ENCODE data around the gene FBXL7. TPM values are rescaled to one million over a fixed set of nuclear protein-coding genes. Genes with fewer than 3 reads are reported as not detected.

Gene FBXL7
- total RNA-seq, 1 donor from 2014 or later, result 12.3 TPM

DNA sequence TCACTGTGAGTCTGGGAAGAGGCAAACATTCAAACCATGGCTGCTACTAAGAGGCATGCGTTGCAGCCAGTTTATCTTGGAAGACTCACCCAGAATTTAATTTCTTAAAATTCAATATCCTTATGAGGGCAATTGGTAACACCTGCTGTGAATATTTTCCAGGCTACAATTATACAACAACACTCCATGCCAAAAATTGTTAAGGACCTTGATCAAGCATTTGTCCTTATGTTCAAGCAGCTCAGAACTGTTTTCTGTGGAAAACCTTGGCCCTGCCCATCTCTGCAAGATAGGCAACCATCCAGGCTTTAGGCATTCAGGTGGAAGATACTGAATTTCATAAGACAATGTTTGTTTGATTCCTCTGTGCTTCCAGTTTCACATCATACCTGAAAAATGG lies 327.8 kb downstream of the FBXL7 start:
- H3K27ac Mint-ChIP-seq, result no peak overlapping the region

DNA sequence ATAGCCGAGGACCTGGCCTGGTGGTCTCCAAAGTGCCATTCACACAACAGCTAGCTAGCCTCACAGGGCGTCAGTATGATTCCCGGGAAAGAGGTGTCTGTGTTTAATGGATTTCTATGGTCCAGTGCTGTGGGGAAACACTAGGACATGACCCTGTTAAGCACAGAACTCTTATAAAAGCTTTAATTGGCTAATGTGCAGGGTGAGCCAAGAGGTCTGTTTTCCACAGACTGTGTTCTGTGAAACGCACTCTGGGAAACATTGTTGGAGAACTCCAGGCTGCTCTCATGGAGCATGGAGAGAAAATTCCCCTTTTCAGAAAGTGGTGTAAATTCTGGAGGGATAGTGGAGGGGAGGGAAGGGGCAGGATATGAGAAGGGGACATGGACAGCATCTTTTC lies 331.4 kb downstream of the FBXL7 start:
- Histone ChIP-seq H4K20me1 (ENCODE audit: low read depth) (no peaks in the 10 kb centered on the region), H3K4me2 (no peak overlapping the region), H3K9me3 (ENCODE audit: low read depth) (no peaks in the 10 kb centered on the region), H2AFZ (replicated peaks) (no peak overlapping the region), H3K36me3 (no peaks in the 10 kb centered on the region), H3K79me2 (ENCODE audit: low read depth) (peaks cover 6% of the 10 kb centered on the region), H3F3A (ENCODE audit: low read depth) (no peaks in the 10 kb centered on the region), H3K4me3 (no peak overlapping the region), H3K27ac (no peak overlapping the region), H3K9ac (no peak overlapping the region), H3K27me3 (no peaks in the 10 kb centered on the region), H3K4me1 (no peaks in the 10 kb centered on the region)
- H3K4me3 Mint-ChIP-seq, result no peak overlapping the region
- TF ChIP-seq EZH2 (IDR thresholded peaks at IDR 0.05) (no peak), EZH2phosphoT487 (IDR thresholded peaks at IDR 0.05) (no peak)
- TF ChIP-seq, protein P1, sequence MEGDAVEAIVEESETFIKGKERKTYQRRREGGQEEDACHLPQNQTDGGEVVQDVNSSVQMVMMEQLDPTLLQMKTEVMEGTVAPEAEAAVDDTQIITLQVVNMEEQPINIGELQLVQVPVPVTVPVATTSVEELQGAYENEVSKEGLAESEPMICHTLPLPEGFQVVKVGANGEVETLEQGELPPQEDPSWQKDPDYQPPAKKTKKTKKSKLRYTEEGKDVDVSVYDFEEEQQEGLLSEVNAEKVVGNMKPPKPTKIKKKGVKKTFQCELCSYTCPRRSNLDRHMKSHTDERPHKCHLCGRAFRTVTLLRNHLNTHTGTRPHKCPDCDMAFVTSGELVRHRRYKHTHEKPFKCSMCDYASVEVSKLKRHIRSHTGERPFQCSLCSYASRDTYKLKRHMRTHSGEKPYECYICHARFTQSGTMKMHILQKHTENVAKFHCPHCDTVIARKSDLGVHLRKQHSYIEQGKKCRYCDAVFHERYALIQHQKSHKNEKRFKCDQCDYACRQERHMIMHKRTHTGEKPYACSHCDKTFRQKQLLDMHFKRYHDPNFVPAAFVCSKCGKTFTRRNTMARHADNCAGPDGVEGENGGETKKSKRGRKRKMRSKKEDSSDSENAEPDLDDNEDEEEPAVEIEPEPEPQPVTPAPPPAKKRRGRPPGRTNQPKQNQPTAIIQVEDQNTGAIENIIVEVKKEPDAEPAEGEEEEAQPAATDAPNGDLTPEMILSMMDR (IDR thresholded peaks at IDR 0.05), result no peak
- DNase-seq (ENCODE audit: low spot score), result no peak
- no peaks in the 10 kb centered on the region for H3K9me3 Mint-ChIP-seq
- H3K27ac Mint-ChIP-seq, result no peak overlapping the region
- H3K36me3 Mint-ChIP-seq, result no peaks in the 10 kb centered on the region
- no peaks in the 10 kb centered on the region for H3K4me1 Mint-ChIP-seq
- peaks cover 3% of the 10 kb centered on the region for H3K27me3 Mint-ChIP-seq (ENCODE audit: insufficient read depth, low read depth)

More for the DNA sequence above, 327.8 kb downstream of the FBXL7 start:
- Mint-ChIP-seq H3K4me1 (no peaks in the 10 kb centered on the region), H3K9me3 (no peaks in the 10 kb centered on the region), H3K36me3 (no peaks in the 10 kb centered on the region), H3K4me3 (no peak overlapping the region), H3K27me3 (ENCODE audit: insufficient read depth, low read depth) (peaks cover 3% of the 10 kb centered on the region)
- Histone ChIP-seq H3K9ac (no peak overlapping the region), H3K27me3 (no peaks in the 10 kb centered on the region), H3K9me3 (ENCODE audit: low read depth) (no peaks in the 10 kb centered on the region), H2AFZ (replicated peaks) (no peak overlapping the region), H3K36me3 (no peaks in the 10 kb centered on the region), H3K4me1 (no peaks in the 10 kb centered on the region), H3K4me2 (no peak overlapping the region), H3K79me2 (ENCODE audit: low read depth) (peaks cover 9% of the 10 kb centered on the region), H3K27ac (no peak overlapping the region), H3K4me3 (no peak overlapping the region), H4K20me1 (ENCODE audit: low read depth) (no peaks in the 10 kb centered on the region), H3F3A (ENCODE audit: low read depth) (no peaks in the 10 kb centered on the region)
- TF ChIP-seq EZH2phosphoT487 (IDR thresholded peaks at IDR 0.05) (no peak), EZH2 (IDR thresholded peaks at IDR 0.05) (no peak)
- TF ChIP-seq, protein P1 (IDR thresholded peaks at IDR 0.05), result no peak
- DNase-seq (ENCODE audit: low spot score), result no peak

DNA sequence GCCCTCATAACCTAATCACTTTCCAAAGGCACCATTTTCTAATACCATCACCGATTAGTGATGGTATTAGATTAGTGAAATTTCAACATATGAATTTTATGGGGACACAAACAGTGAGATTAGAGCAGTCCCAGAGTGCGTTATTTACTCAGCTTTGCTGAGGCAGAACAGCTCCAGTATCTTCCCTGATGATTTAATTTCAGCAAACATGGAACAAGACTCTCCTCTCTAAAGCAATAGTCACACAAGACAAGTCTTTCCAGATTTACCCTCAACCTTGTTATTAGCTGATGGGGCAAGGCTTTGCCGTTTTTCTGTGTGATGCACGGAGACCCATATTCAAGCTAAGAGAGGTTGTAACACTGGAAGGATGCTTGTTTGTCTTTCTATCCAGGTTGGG lies 333.4 kb downstream of the FBXL7 start:
- TF ChIP-seq EZH2phosphoT487 (IDR thresholded peaks at IDR 0.05), result no peak
- no peak for TF ChIP-seq EZH2 (IDR thresholded peaks at IDR 0.05)
- TF ChIP-seq, protein P1 (IDR thresholded peaks at IDR 0.05), result no peak
- H3K27me3 Mint-ChIP-seq (ENCODE audit: insufficient read depth, low read depth), result no peaks in the 10 kb centered on the region
- no peak overlapping the region for H3K9ac ChIP-seq
- no peak overlapping the region for H3K4me2 ChIP-seq
- DNase-seq (ENCODE audit: low spot score), result no peak
- no peak overlapping the region for H3K4me3 Mint-ChIP-seq
- H2AFZ ChIP-seq (replicated peaks), result no peak overlapping the region
- no peaks in the 10 kb centered on the region for H3K4me1 Mint-ChIP-seq
- no peak overlapping the region for H3K27ac Mint-ChIP-seq
- no peaks in the 10 kb centered on the region for H3K9me3 ChIP-seq (ENCODE audit: low read depth)
- H3K9me3 Mint-ChIP-seq, result peaks cover 2% of the 10 kb centered on the region
- H4K20me1 ChIP-seq (ENCODE audit: low read depth), result no peaks in the 10 kb centered on the region
- H3K4me1 ChIP-seq, result no peaks in the 10 kb centered on the region
- H3K27me3 ChIP-seq, result no peaks in the 10 kb centered on the region
- H3K79me2 ChIP-seq (ENCODE audit: low read depth), result peaks cover under 1% of the 10 kb centered on the region
- no peaks in the 10 kb centered on the region for H3K36me3 Mint-ChIP-seq
- no peaks in the 10 kb centered on the region for H3F3A ChIP-seq (ENCODE audit: low read depth)
- no peak overlapping the region for H3K27ac ChIP-seq
- no peak overlapping the region for H3K4me3 ChIP-seq
- H3K36me3 ChIP-seq, result no peaks in the 10 kb centered on the region
